GM12875 (cell line): Measurements from ENCODE around the gene MTNR1B.

ENCODE experiments used
- H3K4me3 ChIP-seq: one replicate; pipeline ENCODE4 v1.5.1; 2011; ENCODE audit warnings: low read depth, low read length, control low read depth
- TF ChIP-seq, protein P1 (sequence below): IDR thresholded peaks from 2 replicates; pipeline ENCODE4 v1.5.1; 2011; ENCODE audit warnings: low read depth, mild to moderate bottlenecking, control low read depth, inconsistent platforms, low read length, moderate library complexity, borderline replicate concordance; ENCODE audit not compliant: insufficient read depth

Gene MTNR1B

GRCh38 chr11:92976681-92977080 is 7.2 kb downstream of the MTNR1B start:
- TF ChIP-seq, protein P1, sequence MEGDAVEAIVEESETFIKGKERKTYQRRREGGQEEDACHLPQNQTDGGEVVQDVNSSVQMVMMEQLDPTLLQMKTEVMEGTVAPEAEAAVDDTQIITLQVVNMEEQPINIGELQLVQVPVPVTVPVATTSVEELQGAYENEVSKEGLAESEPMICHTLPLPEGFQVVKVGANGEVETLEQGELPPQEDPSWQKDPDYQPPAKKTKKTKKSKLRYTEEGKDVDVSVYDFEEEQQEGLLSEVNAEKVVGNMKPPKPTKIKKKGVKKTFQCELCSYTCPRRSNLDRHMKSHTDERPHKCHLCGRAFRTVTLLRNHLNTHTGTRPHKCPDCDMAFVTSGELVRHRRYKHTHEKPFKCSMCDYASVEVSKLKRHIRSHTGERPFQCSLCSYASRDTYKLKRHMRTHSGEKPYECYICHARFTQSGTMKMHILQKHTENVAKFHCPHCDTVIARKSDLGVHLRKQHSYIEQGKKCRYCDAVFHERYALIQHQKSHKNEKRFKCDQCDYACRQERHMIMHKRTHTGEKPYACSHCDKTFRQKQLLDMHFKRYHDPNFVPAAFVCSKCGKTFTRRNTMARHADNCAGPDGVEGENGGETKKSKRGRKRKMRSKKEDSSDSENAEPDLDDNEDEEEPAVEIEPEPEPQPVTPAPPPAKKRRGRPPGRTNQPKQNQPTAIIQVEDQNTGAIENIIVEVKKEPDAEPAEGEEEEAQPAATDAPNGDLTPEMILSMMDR = no peak
- H3K4me3 ChIP-seq = no peak overlapping the region

DNA sequence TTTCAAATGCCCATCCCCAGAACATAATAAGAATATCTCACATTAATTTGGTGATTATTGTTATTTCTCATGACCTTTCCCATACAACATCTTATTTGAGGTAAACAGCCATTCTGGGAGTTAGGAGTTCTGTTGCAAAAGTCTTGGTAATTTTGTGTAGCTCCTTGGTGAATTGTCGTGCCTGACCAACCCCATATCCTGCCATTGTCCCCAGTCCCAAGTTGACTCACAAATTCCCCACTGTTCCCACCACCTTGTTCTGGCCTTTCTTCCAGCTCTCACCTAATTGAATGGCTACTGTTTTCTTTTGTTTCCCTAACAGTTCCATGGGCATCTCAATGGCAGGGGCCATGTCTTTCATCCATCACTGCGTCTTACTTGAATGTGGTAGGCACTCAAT is 8.0 kb downstream of the MTNR1B start:
- TF ChIP-seq, protein P1 = no peak
- H3K4me3 ChIP-seq = no peak overlapping the region

- H3K4me3 ChIP-seq = no peak overlapping the region
- TF ChIP-seq, protein P1 = no peak
Measured at GRCh38 chr11:92978271-92979111, 9.0 kb downstream of the MTNR1B start.

- no peak overlapping the region for H3K4me3 ChIP-seq
Measured at GRCh38 chr11:92979176-92979575, 9.7 kb downstream of the MTNR1B start.

GRCh38 chr11:92980312-92980711 is 10.9 kb downstream of the MTNR1B start:
- no peak overlapping the region for H3K4me3 ChIP-seq
- TF ChIP-seq, protein P1 = no peak

More at GRCh38 chr11:92979176-92979575, 9.7 kb downstream of the MTNR1B start:
- TF ChIP-seq, protein P1 = no peak

DNA sequence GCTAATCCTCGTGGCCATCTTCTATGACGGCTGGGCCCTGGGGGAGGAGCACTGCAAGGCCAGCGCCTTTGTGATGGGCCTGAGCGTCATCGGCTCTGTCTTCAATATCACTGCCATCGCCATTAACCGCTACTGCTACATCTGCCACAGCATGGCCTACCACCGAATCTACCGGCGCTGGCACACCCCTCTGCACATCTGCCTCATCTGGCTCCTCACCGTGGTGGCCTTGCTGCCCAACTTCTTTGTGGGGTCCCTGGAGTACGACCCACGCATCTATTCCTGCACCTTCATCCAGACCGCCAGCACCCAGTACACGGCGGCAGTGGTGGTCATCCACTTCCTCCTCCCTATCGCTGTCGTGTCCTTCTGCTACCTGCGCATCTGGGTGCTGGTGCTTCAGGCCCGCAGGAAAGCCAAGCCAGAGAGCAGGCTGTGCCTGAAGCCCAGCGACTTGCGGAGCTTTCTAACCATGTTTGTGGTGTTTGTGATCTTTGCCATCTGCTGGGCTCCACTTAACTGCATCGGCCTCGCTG is 12.1 kb downstream of the MTNR1B start:
- TF ChIP-seq, protein P1 = no peak
- no peak overlapping the region for H3K4me3 ChIP-seq

GRCh38 chr11:92986585-92986984 is 17.1 kb downstream of the MTNR1B start:
- no peak overlapping the region for H3K4me3 ChIP-seq
- TF ChIP-seq, protein P1 = no peak
